HG03460 (cell line): ENCODE data around the gene DLG3.

ENCODE experiments used
- ATAC-seq: cut with Tn5 transposase; IDR thresholded peaks from one replicate; pipeline ENCODE4 v1.9.1; 2021; ENCODE audit not compliant: unreplicated experiment

DLG3 gene

DNA sequence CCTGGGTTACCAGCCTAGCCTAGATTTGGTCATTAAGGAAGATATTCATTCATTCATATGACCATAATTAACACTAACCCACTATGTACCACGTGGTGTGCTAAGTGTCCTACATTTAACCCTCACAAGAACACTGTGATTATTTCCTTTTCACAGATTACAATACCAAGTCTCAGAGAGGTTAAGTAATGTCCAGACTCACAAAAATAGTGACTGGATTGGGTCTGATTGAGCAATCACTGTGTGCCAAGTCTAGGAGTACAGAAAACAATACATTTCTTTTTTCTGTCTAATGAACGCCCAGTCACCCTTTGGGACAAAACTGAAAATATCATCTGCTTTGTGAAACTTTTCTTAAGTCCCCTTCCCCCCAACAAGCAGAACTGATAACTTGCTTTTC, 7.6 kb upstream of the DLG3 start:
- no peak for ATAC-seq

DNA sequence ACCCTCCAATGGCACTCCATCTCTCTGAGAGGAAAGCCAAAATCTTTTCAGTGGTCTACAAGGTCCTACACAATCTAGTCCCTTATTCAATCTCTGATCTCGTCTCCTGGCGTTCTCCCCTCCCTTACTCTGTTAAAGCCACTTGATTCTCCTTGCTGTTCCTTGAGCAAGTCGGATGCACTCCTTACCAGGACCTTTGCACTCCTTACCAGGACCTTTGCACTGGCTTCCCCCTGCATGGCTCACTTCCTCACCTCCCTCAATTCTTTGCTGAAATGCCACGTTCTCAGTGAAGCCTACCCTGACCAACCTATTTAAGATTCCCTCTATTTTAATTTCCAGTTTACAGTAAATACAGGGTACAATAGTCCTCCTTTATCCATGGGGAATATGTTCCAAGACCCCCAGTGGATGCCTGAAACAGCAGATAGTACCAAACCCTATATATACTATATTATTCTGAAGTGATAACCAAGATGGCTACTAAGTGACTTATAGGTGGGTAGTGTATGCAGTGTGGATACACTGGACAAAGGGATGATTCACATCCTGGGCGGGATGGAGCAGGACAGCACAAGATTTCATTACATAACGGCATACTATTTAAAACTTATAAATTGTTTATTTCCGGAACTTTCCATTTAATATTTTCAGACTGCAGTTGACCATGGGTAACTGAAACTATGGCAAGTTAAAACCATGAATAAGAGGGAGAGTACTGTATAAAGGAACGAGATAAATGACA, 6.5 kb upstream of the DLG3 start:
- ATAC-seq: no peak

GRCh38 chrX:70439016-70439415, 5.6 kb upstream of the DLG3 start:
- ATAC-seq: no peak

- no peak for ATAC-seq
Observed at GRCh38 chrX:70442224-70442623, 2.4 kb upstream of the DLG3 start.

DNA sequence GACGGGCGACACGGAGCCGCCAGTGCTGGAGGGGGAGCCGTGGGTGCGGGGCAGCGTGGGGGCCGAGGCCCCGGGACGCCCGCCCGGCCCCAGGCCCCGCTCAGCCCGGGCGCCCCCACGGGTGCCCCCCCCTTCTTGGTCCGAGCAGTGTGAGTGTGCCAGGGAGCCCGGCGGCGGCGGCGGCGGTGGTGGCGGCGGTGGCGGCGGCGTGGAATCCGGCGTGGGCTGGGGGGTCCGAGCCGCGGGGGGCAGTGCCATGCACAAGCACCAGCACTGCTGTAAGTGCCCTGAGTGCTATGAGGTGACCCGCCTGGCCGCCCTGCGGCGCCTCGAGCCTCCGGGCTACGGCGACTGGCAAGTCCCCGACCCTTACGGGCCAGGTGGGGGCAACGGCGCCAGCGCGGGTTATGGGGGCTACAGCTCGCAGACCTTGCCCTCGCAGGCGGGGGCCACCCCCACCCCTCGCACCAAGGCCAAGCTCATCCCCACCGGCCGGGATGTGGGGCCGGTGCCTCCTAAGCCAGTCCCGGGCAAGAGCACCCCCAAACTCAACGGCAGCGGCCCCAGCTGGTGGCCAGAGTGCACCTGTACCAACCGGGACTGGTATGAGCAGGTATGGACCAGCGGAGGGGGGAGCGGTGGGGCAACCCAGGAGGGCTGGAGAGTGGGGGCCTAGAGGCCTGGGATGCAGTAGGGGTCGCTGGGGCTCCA, 466 bp downstream of the DLG3 start:
- no peak for ATAC-seq

DNA sequence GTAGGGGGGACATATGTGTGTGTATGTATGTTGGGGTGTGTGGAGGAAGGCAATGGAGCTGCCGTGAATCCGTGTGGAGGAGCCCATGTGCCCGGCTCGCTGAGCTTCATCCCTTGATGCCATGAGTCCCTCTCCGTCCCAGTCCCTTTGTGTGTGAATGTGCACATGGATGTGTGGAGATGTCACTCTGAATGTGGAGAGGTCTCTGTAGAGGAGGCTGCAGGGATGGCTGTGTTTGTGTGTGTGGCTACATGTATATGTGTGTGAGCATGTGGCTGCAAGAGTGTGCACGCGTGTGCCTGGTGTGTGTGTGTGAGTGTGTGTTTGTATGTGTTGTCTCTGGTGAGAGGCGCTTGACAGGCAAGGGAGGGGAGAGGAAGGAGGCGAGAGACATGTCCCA, 1.3 kb downstream of the DLG3 start:
- no peak for ATAC-seq

DNA sequence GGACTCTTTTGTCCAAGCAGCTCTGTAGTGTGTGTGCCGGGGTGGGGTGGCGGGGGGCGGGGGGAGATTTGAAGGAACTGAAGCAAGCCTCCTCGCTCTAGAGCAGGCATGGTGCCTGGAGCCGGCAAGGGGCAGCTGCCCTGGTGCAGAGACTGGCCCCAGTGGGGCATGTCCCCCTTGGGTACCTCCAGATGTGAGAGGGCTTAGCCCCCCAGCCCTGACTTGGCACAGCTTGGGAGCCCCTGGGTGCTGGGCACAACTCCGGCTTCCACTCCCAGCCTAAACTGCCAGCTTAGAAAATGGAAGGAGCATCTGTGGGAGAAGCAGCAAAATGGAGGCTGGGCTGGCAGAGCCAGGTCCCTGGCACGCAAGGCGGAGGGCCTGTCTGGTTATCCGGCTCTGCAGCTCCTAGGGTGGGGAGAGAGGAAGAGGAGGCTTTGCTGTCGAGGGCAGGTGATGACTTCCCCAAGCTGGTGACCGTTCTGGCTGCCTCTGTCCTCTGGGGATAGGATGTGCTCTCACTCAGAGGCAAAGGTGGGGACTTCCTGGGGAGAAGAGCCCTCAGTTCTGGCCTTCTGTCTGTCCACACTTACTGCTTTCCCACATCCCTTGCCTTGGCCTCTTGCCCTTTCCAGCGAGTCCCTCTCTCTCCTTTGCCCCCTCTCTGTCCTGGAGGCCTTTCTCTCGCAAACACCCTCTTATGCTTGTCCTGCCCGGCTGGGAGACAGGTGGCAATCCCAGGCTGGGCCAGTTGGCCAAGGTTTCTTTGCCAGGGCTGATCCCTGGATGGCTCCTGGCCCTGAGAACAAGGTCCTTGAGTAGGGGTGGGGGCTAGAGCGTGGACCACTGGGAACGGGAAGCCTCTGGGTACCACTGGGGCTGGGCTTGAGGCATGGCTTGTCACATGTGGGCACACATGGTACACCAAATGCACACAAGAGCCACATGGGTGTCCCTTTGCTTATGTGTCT, 2.0 kb downstream of the DLG3 start:
- no peak for ATAC-seq

DNA sequence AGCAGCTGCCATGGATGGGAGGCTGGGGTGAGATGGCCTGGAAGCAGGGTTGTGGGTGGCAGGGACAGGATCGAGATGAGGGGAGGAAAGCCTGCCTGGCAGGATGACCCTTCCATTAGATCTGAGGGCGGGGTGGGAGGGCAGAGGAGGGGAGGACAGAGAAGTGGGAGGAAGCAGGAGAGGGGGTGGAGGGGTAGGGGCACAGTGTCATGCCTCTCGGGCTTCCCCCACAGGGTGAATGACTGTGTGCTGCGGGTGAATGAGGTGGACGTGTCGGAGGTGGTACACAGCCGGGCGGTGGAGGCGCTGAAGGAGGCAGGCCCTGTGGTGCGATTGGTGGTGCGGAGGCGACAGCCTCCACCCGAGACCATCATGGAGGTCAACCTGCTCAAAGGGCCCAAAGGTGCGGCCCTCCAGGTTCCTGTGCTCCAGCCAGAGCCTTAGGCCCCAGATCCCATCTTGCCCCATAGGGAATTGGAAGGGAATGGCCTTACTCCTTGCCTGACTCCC, 4.9 kb downstream of the DLG3 start:
- no peak for ATAC-seq

- peak; percentile 34 for ATAC-seq
Observed at GRCh38 chrX:70452143-70452733, 7.6 kb downstream of the DLG3 start.

- ATAC-seq: no peak
Observed at GRCh38 chrX:70453024-70453618, 8.5 kb downstream of the DLG3 start.

GRCh38 chrX:70454441-70455365, 10.1 kb downstream of the DLG3 start:
- ATAC-seq: peak; percentile 68

DNA sequence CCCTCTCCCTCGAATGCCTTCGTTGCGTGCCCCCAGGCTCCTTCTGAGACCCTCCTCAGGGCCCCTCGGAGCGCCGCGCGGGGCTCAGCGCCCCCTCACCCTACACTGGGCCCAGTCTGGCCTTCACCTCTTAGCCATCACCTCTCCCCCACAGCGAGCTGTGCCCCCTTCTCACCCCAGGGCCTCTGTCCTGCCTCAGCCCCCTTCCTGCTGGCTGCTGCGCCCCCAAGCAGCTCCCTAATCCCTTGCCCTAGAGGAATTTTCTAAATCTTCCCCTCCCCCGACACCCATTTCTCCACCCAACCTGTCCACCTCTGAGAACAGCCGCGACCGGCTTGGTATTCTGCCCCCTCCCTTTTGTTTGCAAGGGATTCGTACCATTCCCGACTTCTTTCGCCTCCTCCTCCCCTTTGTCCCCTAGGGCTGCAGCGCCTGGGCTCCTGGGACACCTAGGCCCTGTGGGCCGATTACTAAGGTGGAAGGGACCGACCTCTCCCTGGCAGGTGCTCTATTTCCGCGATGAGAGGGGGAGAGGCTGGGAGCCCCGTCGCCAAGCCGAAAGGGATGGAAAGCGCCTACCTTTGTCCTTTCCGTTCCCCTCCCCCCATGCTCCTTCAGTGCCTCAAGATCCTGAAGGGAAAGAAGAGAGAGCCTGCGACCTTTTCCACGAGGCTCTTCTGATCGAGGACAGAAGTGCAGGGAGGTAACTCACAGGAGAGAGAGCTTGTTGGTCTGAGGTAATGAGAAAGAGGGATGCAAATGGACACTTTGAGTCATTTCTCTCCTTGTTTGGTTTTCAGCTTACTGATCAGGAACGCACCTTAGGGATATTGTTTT, 10.9 kb downstream of the DLG3 start:
- no peak for ATAC-seq

DNA sequence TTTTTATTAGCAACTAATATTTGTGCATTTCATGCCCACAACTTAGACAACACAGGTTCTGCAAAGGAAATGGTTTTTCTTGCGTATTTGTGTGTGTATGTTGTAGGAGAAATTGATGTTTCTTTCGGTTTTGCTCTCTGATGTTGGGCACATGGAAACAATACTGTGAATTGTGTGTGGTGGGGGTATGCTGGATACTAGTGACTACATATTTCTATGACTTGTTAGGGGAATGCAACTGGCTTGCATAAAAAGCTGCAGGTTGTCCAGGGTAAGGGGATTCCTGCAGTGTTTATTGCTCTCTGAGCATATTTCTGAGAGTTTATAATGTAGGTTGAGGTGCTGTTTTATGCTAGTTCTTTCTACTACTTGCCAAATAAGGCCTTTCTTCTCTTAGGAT, 11.6 kb downstream of the DLG3 start:
- ATAC-seq: no peak

DNA sequence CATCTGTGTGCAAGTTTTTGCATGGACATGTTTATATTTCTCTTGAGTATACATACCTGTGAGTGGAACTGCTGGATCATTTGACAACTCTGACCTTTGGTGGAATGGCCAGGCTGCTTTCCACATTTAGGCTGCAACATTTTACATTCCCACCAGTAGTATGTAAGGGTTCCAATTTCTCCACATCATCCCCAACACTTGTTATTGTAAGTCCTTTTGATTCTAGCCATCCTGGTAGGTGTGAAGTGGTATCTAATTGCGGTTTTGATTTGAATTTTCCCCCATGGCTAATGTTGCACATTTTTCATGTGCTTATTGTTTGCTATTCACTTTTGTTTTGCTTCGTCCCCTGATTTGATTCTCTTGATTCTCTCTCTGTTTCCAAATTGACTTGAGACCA, 16.4 kb downstream of the DLG3 start:
- ATAC-seq: no peak

GRCh38 chrX:70464051-70464450, 19.4 kb downstream of the DLG3 start:
- ATAC-seq: no peak

DNA sequence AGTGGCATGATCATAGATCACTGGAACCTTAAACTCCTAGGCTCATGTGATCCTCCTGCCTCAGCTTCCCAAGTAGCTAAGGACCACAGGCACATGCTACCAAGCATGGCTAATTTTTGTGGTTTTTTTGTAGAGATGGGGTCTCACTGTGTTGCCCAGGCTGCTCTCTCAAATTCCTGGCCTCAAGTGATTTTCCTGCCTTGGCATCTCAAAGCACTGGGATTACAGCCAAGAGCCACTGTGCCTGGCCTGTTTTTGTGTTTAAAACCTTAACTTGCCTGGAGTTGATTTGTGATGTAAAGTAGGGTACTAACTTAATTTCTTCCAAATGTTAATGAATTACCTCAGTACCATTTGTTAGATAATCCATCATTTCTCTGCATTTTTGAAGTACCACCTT, 22.3 kb downstream of the DLG3 start:
- ATAC-seq: no peak

- ATAC-seq: no peak
Observed at GRCh38 chrX:70468709-70469108, 24.1 kb downstream of the DLG3 start.

DNA sequence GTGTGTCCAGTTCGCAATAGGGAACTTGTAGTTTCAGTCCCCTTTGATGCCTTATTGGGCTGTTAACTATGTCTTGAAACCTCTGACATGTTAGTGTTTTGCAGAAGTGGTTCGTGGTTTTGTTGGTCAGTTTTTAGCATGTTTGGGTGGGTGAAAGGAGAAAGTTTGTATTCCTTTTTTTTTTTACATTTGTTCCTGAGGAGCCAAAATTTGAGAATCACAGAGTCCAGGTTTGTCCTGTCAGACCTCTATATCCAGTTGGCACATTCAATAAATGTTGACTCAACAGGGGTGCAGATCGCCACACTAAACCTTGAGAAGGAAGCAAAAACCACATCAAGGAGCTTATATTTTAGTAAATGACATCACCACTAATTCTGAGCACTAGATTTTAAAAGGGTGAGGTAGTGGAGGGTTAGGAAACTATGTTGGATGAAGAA, 26.2 kb downstream of the DLG3 start:
- ATAC-seq: peak; percentile 56
